Keratinocyte (primary cell): Measurements from ENCODE around the gene TATDN2. TPM values are rescaled to one million over a fixed set of nuclear protein-coding genes. Genes with fewer than 3 reads are reported as not detected.

Experiments used
- DNase-seq: peaks from one replicate; pipeline ENCODE4 v3.0.0-alpha.2; 2011; ENCODE audit warnings: low read depth, missing footprints, low spot score
- FAIRE-seq: peaks from 2 replicates; lab custom pipeline; 2011; peaks lifted over from hg19 to GRCh38; lab: Jason Lieb, UNC
- H2AFZ ChIP-seq: 2 replicates; pipeline ENCODE4 v1.6.0; 2012; ENCODE audit warnings: low read length, control low read depth, inconsistent platforms; ENCODE audit not compliant: control insufficient read depth
- H3K27ac ChIP-seq: 2 replicates; pipeline ENCODE4 v1.5.1; 2011; ENCODE audit warnings: low read length; ENCODE audit not compliant: control insufficient read depth, insufficient read depth
- H3K27me3 ChIP-seq: 3 replicates; pipeline ENCODE4 v1.6.0; 2011; ENCODE audit warnings: low read length; ENCODE audit not compliant: control insufficient read depth, insufficient read depth; ENCODE audit errors: extremely low read depth
- H3K36me3 ChIP-seq, 2 experiments: 2 replicates in 1 of 2; 3 replicates in 1 of 2; pipeline ENCODE4 v1.5.1; 2011; ENCODE audit warnings: low read length in 2 of 2, mild to moderate bottlenecking in 1 of 2; ENCODE audit not compliant: control insufficient read depth in 2 of 2, insufficient read depth in 2 of 2; ENCODE audit errors: extremely low read depth in 1 of 2
- H3K4me1 ChIP-seq: 3 replicates; pipeline ENCODE4 v1.5.1; 2011; ENCODE audit warnings: low read length; ENCODE audit not compliant: control insufficient read depth, insufficient read depth; ENCODE audit errors: extremely low read depth
- H3K4me2 ChIP-seq: 3 replicates; pipeline ENCODE4 v1.6.0; 2011; ENCODE audit warnings: low read depth, low read length; ENCODE audit not compliant: control insufficient read depth, insufficient read depth; ENCODE audit errors: extremely low read depth
- H3K4me3 ChIP-seq, 3 experiments: fragments of 200-600 bp in 1 of 3; sonication (generic) in 1 of 3; 2 replicates in 2 of 3; 3 replicates in 1 of 3; pipeline ENCODE4 v1.5.1; 2011 to 2016; ENCODE audit warnings: low read length in 3 of 3, mild to moderate bottlenecking in 3 of 3, control low read depth in 2 of 3, inconsistent platforms in 1 of 3, low read depth in 1 of 3, mixed read lengths in 1 of 3, mixed run types in 1 of 3, moderate library complexity in 1 of 3; ENCODE audit not compliant: control insufficient read depth in 2 of 3, insufficient read depth in 2 of 3; ENCODE audit errors: extremely low read depth in 1 of 3
- H3K79me2 ChIP-seq: 2 replicates; pipeline ENCODE4 v1.6.0; 2012; ENCODE audit warnings: low read length; ENCODE audit not compliant: control insufficient read depth, insufficient read depth
- H3K9ac ChIP-seq: 3 replicates; pipeline ENCODE4 v1.6.0; 2011; ENCODE audit warnings: low read length; ENCODE audit not compliant: control insufficient read depth, insufficient read depth; ENCODE audit errors: extremely low read depth
- H3K9me1 ChIP-seq: 3 replicates; pipeline ENCODE4 v1.6.0; 2011; ENCODE audit warnings: low read length; ENCODE audit not compliant: control insufficient read depth, insufficient read depth; ENCODE audit errors: extremely low read depth
- H3K9me3 ChIP-seq: 2 replicates; pipeline ENCODE4 v1.5.1; 2012; ENCODE audit warnings: low read depth, low read length; ENCODE audit not compliant: control insufficient read depth
- H4K20me1 ChIP-seq: 3 replicates; pipeline ENCODE4 v1.6.0; 2011; ENCODE audit warnings: low read length; ENCODE audit not compliant: control insufficient read depth, insufficient read depth; ENCODE audit errors: extremely low read depth
- EZH2 ChIP-seq: IDR thresholded peaks from one replicate; pipeline ENCODE4 v1.6.1; 2012; ENCODE audit warnings: inconsistent platforms, mild to moderate bottlenecking, low read length, moderate library complexity
- dilution Hi-C: fragments of 300-500 bp; cut with MboI; formaldehyde crosslinking; loops from one replicate; pipeline ENCODE4 v1.7.0; 2020; ENCODE audit warnings: low sequenced_read_pairs; ENCODE audit not compliant: extremely low pct_ligation_motif_present
- polyA plus RNA-seq, 5 experiments: library from polyadenylated mRNA; depleted of rRNA in 3 of 5; stranded (reverse) in 3 of 5; stranded (forward) in 1 of 5; unstranded in 1 of 5; fragments of >200 nt; gene quantifications; 1 replicate in 1 of 5; 2 replicates in 3 of 5; 3 replicates in 1 of 5; pipeline versions ENCODE4 v1.2.1 to v1.2.3, GENCODE V29; 2011 to 2012; ENCODE audit warnings: missing spikeins in 2 of 5, low read depth in 1 of 5, low replicate concordance in 1 of 5
- TF ChIP-seq, protein P1 (sequence below), 3 experiments: IDR thresholded peaks in 1 of 3; conservative IDR thresholded peaks in 1 of 3; optimal IDR thresholded peaks in 1 of 3; 2 replicates in 2 of 3; 3 replicates in 1 of 3; pipeline versions ENCODE3 to v1.5.1; 2011; ENCODE audit warnings: low read length in 3 of 3, mild to moderate bottlenecking in 3 of 3, moderate library complexity in 2 of 3, control low read depth in 1 of 3, inconsistent platforms in 1 of 3; ENCODE audit not compliant: insufficient read depth in 2 of 3; ENCODE audit errors: extremely low read depth in 1 of 3

Gene TATDN2
- polyA plus RNA-seq, 1 donor (not counting 4 experiments of a cell fraction or from before 2014, with no cell fraction given): 13.8 TPM

DNA sequence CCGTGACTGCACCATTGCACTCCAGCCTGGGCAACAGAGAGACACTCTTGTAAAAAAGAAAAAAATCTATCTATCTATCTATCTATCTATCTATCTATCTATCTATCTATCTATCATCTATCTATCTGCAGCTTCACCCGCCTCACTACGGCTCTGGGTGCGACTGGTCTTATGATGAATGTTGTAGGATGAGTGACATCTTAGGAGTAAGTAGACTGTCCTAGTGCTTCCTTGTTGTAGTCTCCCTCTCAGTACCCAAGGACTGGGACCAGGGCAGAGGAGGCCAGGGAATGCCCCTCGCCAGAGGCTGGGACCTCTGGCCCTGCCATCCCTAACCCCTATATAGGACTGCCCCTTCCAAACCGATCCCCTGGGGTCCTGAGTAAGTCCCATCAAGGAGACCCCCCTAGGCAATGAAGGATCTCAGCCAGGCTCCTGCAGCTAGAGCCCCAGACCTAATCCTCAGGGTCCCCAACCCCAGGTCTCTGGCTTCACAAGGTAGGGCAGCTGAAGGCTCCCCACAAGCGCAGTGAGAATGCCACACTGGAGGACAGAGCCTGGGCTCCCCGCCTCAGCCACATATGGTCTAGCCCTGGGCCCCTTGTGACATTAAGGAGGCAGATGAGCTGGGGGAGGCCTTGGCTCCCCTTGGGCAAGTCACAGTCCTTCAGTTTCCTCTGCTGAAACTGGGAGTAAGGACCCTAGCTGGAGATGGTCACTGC is 73.5 kb downstream of the TATDN2 start:
- H3K36me3 ChIP-seq: peaks cover 17 to 20% of the 10 kb centered on the region in 2 experiments
- peaks cover 4% of the 10 kb centered on the region for H3K27me3 ChIP-seq
- no peaks in the 10 kb centered on the region for H3K9me1 ChIP-seq
- H4K20me1 ChIP-seq: peaks cover 7% of the 10 kb centered on the region
- no peak overlapping the region for H2AFZ ChIP-seq
- FAIRE-seq: no peak
- no peak overlapping the region for H3K4me3 ChIP-seq
- H3K9ac ChIP-seq: no peak overlapping the region
- dilution Hi-C loops: no loop called here
- no peak for DNase-seq
- H3K27ac ChIP-seq: no peak overlapping the region
- peaks cover 6% of the 10 kb centered on the region for H3K4me1 ChIP-seq
- H3K79me2 ChIP-seq: peaks cover 34% of the 10 kb centered on the region
- no peak overlapping the region for H3K4me2 ChIP-seq
- no peaks in the 10 kb centered on the region for H3K9me3 ChIP-seq
- TF ChIP-seq, protein P1, sequence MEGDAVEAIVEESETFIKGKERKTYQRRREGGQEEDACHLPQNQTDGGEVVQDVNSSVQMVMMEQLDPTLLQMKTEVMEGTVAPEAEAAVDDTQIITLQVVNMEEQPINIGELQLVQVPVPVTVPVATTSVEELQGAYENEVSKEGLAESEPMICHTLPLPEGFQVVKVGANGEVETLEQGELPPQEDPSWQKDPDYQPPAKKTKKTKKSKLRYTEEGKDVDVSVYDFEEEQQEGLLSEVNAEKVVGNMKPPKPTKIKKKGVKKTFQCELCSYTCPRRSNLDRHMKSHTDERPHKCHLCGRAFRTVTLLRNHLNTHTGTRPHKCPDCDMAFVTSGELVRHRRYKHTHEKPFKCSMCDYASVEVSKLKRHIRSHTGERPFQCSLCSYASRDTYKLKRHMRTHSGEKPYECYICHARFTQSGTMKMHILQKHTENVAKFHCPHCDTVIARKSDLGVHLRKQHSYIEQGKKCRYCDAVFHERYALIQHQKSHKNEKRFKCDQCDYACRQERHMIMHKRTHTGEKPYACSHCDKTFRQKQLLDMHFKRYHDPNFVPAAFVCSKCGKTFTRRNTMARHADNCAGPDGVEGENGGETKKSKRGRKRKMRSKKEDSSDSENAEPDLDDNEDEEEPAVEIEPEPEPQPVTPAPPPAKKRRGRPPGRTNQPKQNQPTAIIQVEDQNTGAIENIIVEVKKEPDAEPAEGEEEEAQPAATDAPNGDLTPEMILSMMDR (optimal IDR thresholded peaks at IDR 0.05 in 1 of 3, IDR thresholded peaks at IDR 0.05 in 1 of 3, conservative IDR thresholded peaks at IDR 0.05 in 1 of 3; ENCODE audit: extremely low read depth in 1 of 3, insufficient read depth in 2 of 3, low read length in 3 of 3): no peak
- no peak for TF ChIP-seq EZH2

- H3K9me1 ChIP-seq: no peaks in the 10 kb centered on the region
- H3K79me2 ChIP-seq: peaks cover 30% of the 10 kb centered on the region
- H3K9me3 ChIP-seq: no peaks in the 10 kb centered on the region
- no peak overlapping the region for H2AFZ ChIP-seq
- no peak overlapping the region for H3K4me2 ChIP-seq
- no peak overlapping the region for H3K9ac ChIP-seq
- FAIRE-seq: no peak
- no peak for DNase-seq
- H3K4me3 ChIP-seq: no peak overlapping the region
- peaks cover 6% of the 10 kb centered on the region for H3K4me1 ChIP-seq
- H3K27ac ChIP-seq: no peak overlapping the region
- peaks cover 4% of the 10 kb centered on the region for H3K27me3 ChIP-seq
- peaks cover 13 to 14% of the 10 kb centered on the region in 2 experiments for H3K36me3 ChIP-seq
- dilution Hi-C loops: no loop called here
- peaks cover 4% of the 10 kb centered on the region for H4K20me1 ChIP-seq
- TF ChIP-seq, protein P1 (optimal IDR thresholded peaks at IDR 0.05 in 1 of 3, IDR thresholded peaks at IDR 0.05 in 1 of 3, conservative IDR thresholded peaks at IDR 0.05 in 1 of 3; ENCODE audit: extremely low read depth in 1 of 3, insufficient read depth in 2 of 3, low read length in 3 of 3): peak; percentile 43 to 48 (median 45)
- TF ChIP-seq EZH2: no peak
Observed at GRCh38 chr3:10322352-10322710, 74.1 kb downstream of the TATDN2 start.
